Lower lobe of right lung (tissue), 2 donors: ENCODE results near the gene PDE8A. TPM values are rescaled to one million over a fixed set of nuclear protein-coding genes. Genes with fewer than 3 reads are reported as not detected.

Source experiments
- ATAC-seq, 2 donors: fragments of 200-7000 bp; cut with Tn5 transposase; one replicate each; pipeline ENCODE4 v1.9.1; 2020 to 2022; ENCODE audit warnings: mild to moderate bottlenecking in 2 of 2, moderate library complexity in 2 of 2
- DNase-seq: peaks from one replicate; pipeline ENCODE4 v3.0.0-alpha.2; 2020
- H3K27ac ChIP-seq: fragments of 200-600 bp; one replicate; pipeline ENCODE4 v1.8.0; 2022
- H3K27me3 ChIP-seq: fragments of 200-600 bp; one replicate; pipeline ENCODE4 v1.8.0; 2022; ENCODE audit warnings: low read depth
- H3K36me3 ChIP-seq: fragments of 200-600 bp; one replicate; pipeline ENCODE4 v1.8.0; 2022; ENCODE audit warnings: mild to moderate bottlenecking
- H3K4me1 ChIP-seq: fragments of 200-600 bp; one replicate; pipeline ENCODE4 v1.8.0; 2022
- H3K4me3 ChIP-seq: fragments of 200-600 bp; one replicate; pipeline ENCODE4 v1.8.0; 2022; ENCODE audit warnings: mild to moderate bottlenecking
- H3K9me3 ChIP-seq: fragments of 200-600 bp; one replicate; pipeline ENCODE4 v1.8.0; 2022
- intact Hi-C: fragments of 100-400 bp; cut with DNase I; formaldehyde crosslinking; loops from one replicate; pipeline ENCODE4 v1.11.0; 2022
- total RNA-seq: library from RNA; stranded (reverse); fragmentation: NEBNext Ultra II Directional; extraction: Animal tissue kit (Norgen Biotek cat#: 25700); gene quantifications from one replicate; pipeline ENCODE4 v1.2.1, GENCODE V29; 2021
- TF ChIP-seq, protein P1 (sequence below): fragments of 200-600 bp; IDR thresholded peaks from one replicate; pipeline ENCODE4 v1.8.0; 2022; ENCODE audit warnings: antibody characterized with exemption, mild to moderate bottlenecking
- donor health status: DM: no; HTN: yes; CAD: no; lungs with severe emphysema.

Gene PDE8A
- total RNA-seq, 1 donor from 2014 or later = 49.2 TPM

DNA sequence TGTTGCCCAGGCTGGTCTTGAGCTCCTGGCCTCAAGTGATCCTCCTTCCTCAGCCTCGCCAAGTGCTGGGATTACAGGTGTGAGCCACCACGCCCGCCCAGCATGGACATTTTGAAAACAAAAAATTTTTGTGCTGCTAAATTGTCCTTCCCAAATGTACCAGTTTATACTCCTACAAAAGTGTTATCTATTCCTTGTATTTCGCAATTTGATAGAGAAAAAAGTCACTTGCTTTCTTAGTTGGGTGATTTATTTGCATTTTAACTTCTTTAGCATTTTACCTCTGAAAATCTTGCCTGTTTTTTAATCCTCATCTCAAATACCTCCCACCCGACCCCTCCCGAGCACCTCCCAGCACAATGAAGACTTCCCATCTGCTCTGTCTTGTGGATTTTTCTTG is 46.8 kb downstream of the PDE8A start:
- Histone ChIP-seq H3K9me3 (no peaks in the 10 kb centered on the region), H3K27me3 (no peaks in the 10 kb centered on the region), H3K36me3 (no peaks in the 10 kb centered on the region), H3K4me1 (peaks cover 70% of the 10 kb centered on the region), H3K27ac (no peak overlapping the region), H3K4me3 (no peak overlapping the region)
- DNase-seq (no peak), ATAC-seq (no peak)
- TF ChIP-seq, protein P1, sequence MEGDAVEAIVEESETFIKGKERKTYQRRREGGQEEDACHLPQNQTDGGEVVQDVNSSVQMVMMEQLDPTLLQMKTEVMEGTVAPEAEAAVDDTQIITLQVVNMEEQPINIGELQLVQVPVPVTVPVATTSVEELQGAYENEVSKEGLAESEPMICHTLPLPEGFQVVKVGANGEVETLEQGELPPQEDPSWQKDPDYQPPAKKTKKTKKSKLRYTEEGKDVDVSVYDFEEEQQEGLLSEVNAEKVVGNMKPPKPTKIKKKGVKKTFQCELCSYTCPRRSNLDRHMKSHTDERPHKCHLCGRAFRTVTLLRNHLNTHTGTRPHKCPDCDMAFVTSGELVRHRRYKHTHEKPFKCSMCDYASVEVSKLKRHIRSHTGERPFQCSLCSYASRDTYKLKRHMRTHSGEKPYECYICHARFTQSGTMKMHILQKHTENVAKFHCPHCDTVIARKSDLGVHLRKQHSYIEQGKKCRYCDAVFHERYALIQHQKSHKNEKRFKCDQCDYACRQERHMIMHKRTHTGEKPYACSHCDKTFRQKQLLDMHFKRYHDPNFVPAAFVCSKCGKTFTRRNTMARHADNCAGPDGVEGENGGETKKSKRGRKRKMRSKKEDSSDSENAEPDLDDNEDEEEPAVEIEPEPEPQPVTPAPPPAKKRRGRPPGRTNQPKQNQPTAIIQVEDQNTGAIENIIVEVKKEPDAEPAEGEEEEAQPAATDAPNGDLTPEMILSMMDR = no peak
- intact Hi-C loops = no loop called here

DNA sequence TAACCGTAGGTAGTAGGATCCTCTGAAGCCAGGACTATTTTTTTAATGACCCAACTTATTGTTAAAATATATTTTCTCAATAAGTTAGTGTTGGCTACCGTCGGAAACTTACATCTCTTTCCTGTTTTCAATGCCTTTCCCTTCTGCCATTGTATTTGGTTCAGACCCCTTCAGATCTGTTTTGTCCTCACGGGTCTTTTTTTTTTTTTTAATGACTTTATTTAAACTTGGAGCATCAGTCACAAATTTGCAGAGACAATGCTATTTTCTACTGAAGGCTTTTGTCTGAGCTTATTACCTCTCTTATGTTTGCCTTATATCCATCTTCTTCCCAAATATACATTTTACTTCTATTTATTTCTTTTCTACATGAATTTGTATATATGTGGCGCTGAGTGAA is 47.6 kb downstream of the PDE8A start:
- H3K4me3 ChIP-seq = no peak overlapping the region
- H3K4me1 ChIP-seq = peaks cover 70% of the 10 kb centered on the region
- no peaks in the 10 kb centered on the region for H3K27me3 ChIP-seq
- no peak overlapping the region for H3K27ac ChIP-seq
- no peaks in the 10 kb centered on the region for H3K9me3 ChIP-seq
- no peak for ATAC-seq
- intact Hi-C loops = no loop called here
- DNase-seq = no peak
- TF ChIP-seq, protein P1 = no peak
- H3K36me3 ChIP-seq = no peaks in the 10 kb centered on the region

DNA sequence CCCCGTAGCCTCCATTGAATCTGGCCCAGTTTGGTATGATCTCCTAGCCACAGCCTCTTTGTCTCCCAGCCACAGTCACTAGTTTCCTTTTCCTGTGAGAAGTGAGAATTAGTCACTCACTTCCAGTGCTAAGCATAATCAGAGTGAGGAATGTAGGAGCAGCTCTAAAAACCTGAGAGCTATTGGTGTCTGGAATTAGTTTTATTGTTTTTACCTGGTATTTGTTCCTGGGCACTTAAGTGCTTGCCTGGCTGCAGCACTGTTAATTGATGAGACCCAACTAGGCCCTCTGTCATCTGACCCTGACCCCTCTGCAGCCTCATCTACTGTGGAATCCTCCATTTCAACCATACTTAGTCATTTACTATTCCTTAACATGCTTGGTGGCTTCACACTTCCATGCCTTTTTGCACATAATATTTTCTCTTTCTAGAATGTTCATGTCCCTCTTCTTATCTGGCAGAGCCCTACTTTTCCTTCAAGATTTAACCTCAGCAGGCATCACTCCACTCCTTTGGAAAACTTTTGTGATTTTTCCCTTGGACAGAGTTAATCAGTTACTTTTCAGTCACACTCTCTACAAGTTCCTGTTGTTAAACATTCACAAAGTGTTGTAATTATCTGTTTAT is 48.8 kb downstream of the PDE8A start:
- Histone ChIP-seq H3K27me3 (no peaks in the 10 kb centered on the region), H3K4me3 (no peak overlapping the region), H3K27ac (no peak overlapping the region), H3K36me3 (no peaks in the 10 kb centered on the region), H3K9me3 (no peaks in the 10 kb centered on the region), H3K4me1 (peaks cover 70% of the 10 kb centered on the region)
- no peak for DNase-seq
- TF ChIP-seq, protein P1 = no peak
- intact Hi-C loops = no loop called here
- peak; percentile 59 to 75 for ATAC-seq

DNA sequence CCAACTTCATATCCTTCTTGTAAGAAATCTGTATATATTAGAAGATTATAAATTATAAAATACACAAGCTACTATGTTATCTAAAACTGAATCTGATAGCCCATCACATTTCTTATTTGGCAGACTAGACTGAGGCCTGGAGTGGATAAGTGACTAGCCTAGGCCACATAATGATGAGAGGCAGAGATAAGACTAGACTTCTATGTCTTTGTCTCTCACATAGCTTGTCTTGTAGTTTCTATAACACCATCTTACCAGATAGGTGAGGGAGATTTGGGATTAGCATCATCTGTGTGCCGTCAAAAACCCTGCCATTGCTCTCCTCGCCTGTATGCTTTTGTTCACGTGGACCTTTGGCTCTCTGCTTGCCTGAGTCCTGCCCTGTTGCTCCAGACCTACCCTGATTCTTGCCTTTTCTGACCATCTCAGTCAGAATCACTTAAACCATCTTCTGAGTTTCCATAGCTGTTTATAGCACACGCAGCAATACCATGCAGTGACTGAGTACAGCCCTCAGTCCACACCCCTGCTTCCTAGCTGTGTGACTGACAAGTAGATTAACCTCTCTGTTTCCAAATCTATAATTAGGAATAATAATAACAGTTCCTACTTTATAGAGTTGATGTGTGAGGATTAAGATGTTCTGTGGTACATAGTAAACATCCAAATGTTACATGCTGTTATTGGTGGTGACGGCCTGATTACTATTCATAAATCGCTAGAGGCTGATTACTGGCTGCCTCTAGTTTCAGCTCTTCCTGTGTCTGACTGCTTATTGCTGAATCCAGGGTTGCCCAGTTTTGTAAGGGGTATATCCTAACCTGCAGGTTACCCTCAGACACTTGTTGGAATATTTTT is 49.7 kb downstream of the PDE8A start:
- H3K36me3 ChIP-seq = no peaks in the 10 kb centered on the region
- H3K27me3 ChIP-seq = no peaks in the 10 kb centered on the region
- H3K4me3 ChIP-seq = no peak overlapping the region
- intact Hi-C loops = no loop called here
- H3K9me3 ChIP-seq = no peaks in the 10 kb centered on the region
- ATAC-seq (peak in 1 of 2 donors; percentile 15), DNase-seq (no peak)
- H3K27ac ChIP-seq = no peak overlapping the region
- H3K4me1 ChIP-seq = peaks cover 62% of the 10 kb centered on the region
- TF ChIP-seq, protein P1 = no peak

DNA sequence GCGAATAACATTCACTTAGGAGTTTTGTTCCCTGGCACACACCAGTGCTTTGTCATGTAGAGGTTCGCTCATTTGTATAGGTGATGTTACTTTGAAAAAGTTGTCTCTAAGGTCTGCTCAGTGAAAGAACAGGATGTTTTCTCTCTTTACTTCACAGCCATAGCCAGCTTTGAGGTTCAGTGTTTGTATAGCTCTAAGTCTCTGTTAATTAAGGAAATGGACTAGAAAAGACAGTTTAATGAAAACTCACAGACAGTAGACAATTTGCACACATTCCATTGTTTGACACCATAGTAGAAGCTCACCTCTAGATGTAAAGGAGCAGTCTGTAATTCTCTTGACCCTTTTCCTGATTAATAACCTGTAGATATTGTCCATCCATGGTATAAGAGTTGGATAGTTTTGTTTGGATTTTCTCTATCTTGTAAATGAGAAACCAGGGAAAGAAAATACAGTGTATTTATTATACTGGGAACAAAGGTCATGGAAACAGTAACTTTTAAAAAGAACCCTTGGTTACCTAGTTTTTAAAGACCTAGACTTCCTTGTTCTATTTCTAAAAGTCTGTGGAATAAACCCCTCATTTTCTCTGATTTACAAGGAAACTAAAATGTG is 50.4 kb downstream of the PDE8A start:
- Histone ChIP-seq H3K4me1 (peaks cover 62% of the 10 kb centered on the region), H3K9me3 (no peaks in the 10 kb centered on the region), H3K27ac (no peak overlapping the region), H3K4me3 (no peak overlapping the region), H3K27me3 (no peaks in the 10 kb centered on the region), H3K36me3 (no peaks in the 10 kb centered on the region)
- TF ChIP-seq, protein P1 = no peak
- DNase-seq = no peak
- ATAC-seq = no peak
- intact Hi-C loops = no loop called here
